Measurements from ENCODE around the gene CCDC33. TPM values are rescaled to one million over a fixed set of nuclear protein-coding genes. Genes with fewer than 3 reads are reported as not detected.

Gene CCDC33
- total RNA-seq, 1 donor from 2014 or later, result not detected

DNA sequence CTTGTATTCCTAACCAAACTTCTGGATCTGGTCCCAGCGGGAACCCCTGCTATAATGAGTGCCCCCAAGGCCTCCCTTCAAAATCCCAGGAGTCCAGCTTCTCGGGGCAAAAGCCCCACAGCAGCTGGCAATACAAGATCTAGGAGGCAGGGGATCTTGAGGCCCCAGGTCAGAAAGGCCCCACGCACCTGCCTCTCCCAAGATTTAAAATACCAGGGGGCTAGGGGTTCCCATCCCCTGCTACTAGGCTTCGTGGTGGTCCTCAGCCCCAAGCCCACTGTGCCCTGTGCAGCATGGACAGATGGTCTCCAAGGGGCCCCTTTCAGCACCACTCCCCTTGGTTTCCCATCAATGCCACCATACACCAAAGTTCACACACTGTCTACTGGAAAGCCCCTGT, 147.2 kb downstream of the CCDC33 start:
- H3K27ac ChIP-seq, result no peak overlapping the region
- TF ChIP-seq, protein P1, sequence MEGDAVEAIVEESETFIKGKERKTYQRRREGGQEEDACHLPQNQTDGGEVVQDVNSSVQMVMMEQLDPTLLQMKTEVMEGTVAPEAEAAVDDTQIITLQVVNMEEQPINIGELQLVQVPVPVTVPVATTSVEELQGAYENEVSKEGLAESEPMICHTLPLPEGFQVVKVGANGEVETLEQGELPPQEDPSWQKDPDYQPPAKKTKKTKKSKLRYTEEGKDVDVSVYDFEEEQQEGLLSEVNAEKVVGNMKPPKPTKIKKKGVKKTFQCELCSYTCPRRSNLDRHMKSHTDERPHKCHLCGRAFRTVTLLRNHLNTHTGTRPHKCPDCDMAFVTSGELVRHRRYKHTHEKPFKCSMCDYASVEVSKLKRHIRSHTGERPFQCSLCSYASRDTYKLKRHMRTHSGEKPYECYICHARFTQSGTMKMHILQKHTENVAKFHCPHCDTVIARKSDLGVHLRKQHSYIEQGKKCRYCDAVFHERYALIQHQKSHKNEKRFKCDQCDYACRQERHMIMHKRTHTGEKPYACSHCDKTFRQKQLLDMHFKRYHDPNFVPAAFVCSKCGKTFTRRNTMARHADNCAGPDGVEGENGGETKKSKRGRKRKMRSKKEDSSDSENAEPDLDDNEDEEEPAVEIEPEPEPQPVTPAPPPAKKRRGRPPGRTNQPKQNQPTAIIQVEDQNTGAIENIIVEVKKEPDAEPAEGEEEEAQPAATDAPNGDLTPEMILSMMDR (IDR thresholded peaks at IDR 0.05), result no peak
- H3K36me3 ChIP-seq, result no peaks in the 10 kb centered on the region
- H3K27me3 ChIP-seq, result no peaks in the 10 kb centered on the region
- H3K4me1 ChIP-seq, result peaks cover 17% of the 10 kb centered on the region
- no peak overlapping the region for H3K4me3 ChIP-seq
- no peaks in the 10 kb centered on the region for H3K9me3 ChIP-seq
- intact Hi-C loops (cut with DNase I), result loop anchor here (2.0 to 10.0 kb wide), 2 partner anchors 56 to 382 kb away; no protein-coding TSS in a partner anchor
- no peak for ATAC-seq
- no peak for DNase-seq

DNA sequence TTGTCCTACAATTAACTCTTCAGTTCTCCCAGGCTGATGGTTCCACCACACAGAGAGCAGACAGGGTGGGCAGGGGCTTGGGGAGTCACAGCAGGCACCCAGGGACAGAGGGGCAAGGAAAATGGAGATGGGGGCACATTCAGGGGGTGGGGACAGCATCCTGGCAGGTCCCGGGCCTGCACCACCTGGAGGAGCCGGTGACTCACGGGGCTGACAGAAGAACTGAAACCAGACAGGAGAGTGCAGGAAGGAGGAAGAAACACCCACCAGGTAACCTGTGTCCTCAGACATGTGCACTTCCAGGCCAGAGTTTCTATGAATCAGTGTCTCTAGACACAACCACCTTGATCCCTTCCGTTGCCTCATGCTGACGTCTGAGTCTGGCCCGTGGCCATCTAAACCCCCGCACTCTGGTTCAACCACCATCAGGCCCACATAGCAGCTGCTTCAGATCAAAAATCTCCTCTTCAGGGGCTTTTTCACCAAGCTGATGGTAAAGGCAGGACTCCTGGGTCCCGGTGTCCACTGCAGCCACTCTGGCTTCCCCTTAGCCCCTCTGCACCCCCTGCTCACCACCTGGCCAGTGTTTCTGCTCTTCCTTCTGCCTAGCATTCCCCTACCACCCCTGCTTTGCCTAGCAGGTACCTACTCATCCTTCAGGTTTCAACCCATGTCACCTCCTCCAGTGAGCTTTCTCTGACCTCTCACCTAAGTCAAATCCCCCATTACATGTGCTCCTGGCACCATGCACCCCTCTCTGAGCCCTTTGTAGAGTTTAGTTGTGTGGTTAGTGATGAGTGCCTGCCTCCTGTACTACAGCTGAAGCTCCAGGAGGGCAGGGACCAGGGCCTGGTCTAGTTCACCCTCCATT, 147.8 kb downstream of the CCDC33 start:
- H3K4me3 ChIP-seq, result no peak overlapping the region
- H3K27ac ChIP-seq, result peak overlapping the region; percentile 30
- intact Hi-C loops (cut with DNase I), result loop anchor here (2.0 to 10.0 kb wide), 2 partner anchors 55 to 381 kb away; no protein-coding TSS in a partner anchor
- DNase-seq, result no peak
- H3K27me3 ChIP-seq, result no peaks in the 10 kb centered on the region
- peaks cover 17% of the 10 kb centered on the region for H3K4me1 ChIP-seq
- no peak for ATAC-seq
- no peaks in the 10 kb centered on the region for H3K36me3 ChIP-seq
- TF ChIP-seq, protein P1 (IDR thresholded peaks at IDR 0.05), result no peak
- no peaks in the 10 kb centered on the region for H3K9me3 ChIP-seq

GRCh38 chr15:74384566-74384880, 148.4 kb downstream of the CCDC33 start:
- no peaks in the 10 kb centered on the region for H3K27me3 ChIP-seq
- H3K4me1 ChIP-seq, result peaks cover 17% of the 10 kb centered on the region
- ATAC-seq, result no peak
- H3K36me3 ChIP-seq, result no peaks in the 10 kb centered on the region
- no peaks in the 10 kb centered on the region for H3K9me3 ChIP-seq
- intact Hi-C loops (cut with DNase I), result loop anchor here (10.0 kb wide), 1 partner anchor 380 kb away; no protein-coding TSS in a partner anchor
- H3K27ac ChIP-seq, result peak overlapping the region; percentile 30
- no peak for DNase-seq
- TF ChIP-seq, protein P1 (IDR thresholded peaks at IDR 0.05), result no peak
- no peak overlapping the region for H3K4me3 ChIP-seq

DNA sequence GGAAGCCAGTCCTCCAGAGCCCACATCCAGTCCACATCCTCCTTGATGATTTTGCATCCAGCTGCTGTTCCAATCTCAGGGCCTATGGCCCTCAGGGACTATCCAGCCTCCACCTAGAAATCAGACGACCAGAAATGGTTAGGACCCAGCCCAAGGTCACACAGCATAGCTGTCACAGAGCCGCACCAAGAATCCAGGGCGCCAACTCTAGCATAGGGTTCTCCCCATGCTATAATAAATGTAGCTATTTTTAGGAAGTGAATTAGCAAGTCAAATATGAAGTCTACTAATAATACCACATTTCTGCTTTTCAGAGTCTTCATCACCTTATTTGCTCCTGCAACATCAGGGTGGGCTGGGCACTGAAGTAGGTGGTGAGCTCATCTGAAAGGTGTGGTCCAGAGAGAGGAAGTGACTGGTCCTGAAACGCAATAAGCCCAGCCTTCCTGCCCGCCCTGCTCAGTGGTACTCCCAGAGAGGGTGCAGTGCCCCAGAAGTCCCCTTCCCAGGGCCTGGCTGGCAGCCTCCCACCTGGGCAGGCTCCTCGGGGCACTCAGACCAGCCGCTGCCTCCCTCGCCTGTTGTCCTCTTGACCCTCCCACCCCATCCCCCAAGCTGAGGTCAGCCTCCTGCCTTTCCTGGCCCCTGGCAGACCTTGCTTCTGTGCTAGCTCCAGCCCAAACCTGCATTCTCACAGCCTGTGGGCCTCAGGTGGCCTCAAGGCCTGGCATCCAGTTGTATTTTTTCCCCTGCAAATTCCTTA, 148.9 kb downstream of the CCDC33 start:
- intact Hi-C loops (cut with DNase I), result loop anchor here (10.0 kb wide), 1 partner anchor 380 kb away; no protein-coding TSS in a partner anchor
- TF ChIP-seq, protein P1 (IDR thresholded peaks at IDR 0.05), result no peak
- Histone ChIP-seq H3K36me3 (no peaks in the 10 kb centered on the region), H3K9me3 (no peaks in the 10 kb centered on the region), H3K4me3 (no peak overlapping the region), H3K27me3 (no peaks in the 10 kb centered on the region), H3K27ac (peak overlapping the region; percentile 72), H3K4me1 (peaks cover 17% of the 10 kb centered on the region)
- DNase-seq (no peak), ATAC-seq (peak; percentile 55)

DNA sequence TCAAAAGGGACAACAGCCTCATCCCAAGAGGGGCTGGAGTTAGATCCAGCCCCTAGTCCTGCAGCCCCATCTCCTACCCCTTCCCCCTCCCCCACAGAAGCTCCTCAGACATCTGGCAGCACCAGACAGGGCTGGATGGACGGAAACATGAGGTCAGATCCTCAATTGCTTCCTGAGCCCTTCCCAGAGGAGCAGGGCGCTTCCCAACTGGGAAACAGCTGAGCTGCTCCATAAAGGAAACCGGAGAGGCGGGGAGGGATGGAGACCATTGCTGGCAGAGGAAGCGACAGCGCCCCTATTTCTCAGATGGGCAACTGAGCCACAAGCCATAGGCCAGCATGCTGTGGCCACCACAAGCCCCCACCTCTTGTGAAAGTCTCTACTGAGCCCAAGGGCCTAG, 149.6 kb downstream of the CCDC33 start:
- no peaks in the 10 kb centered on the region for H3K36me3 ChIP-seq
- H3K9me3 ChIP-seq, result no peaks in the 10 kb centered on the region
- H3K27ac ChIP-seq, result peak overlapping the region; percentile 72
- intact Hi-C loops (cut with DNase I), result loop anchor here (10.0 kb wide), 1 partner anchor 379 kb away; no protein-coding TSS in a partner anchor
- H3K4me1 ChIP-seq, result peaks cover 17% of the 10 kb centered on the region
- H3K4me3 ChIP-seq, result no peak overlapping the region
- TF ChIP-seq, protein P1 (IDR thresholded peaks at IDR 0.05), result no peak
- H3K27me3 ChIP-seq, result no peaks in the 10 kb centered on the region
- ATAC-seq (no peak), DNase-seq (no peak)

Other genes with a start within 250 kb of the CCDC33 start
- 23.4 TPM for gene STOML1, start 244.0 kb upstream of the CCDC33 start, total RNA-seq
- 82.9 TPM for gene PML, start 241.6 kb upstream of the CCDC33 start, total RNA-seq
- gene GOLGA6A, start 153.8 kb upstream of the CCDC33 start, total RNA-seq, result not detected
- gene ISLR2, start 105.7 kb upstream of the CCDC33 start, total RNA-seq, result 4.0 TPM
- gene ISLR, start 62.6 kb upstream of the CCDC33 start, total RNA-seq, result 40.6 TPM
- not detected for gene STRA6, start 33.5 kb upstream of the CCDC33 start, total RNA-seq
- gene CYP11A1, start 131.3 kb downstream of the CCDC33 start, total RNA-seq, result 1.1 TPM
- 5.4 TPM for gene SEMA7A, start 197.6 kb downstream of the CCDC33 start, total RNA-seq
- gene UBL7, start 224.8 kb downstream of the CCDC33 start, total RNA-seq, result 40.8 TPM

Data from upper lobe of right lung (tissue), 1 donor.